Spleen (tissue), 7 donors: Measurements from ENCODE around the gene SUGP2.

Source experiments
- POLR2AphosphoS5 ChIP-seq, 3 donors: sonication (generic); formaldehyde crosslinking; IDR thresholded peaks; one replicate each; pipeline ENCODE4 v1.5.1; 2017; ENCODE audit warnings: antibody characterized with exemption in 3 of 3
- TF ChIP-seq, protein P1 (sequence below), 11 experiments: fragments of 200-600 bp in 7 of 11; fragments of 450-650 bp in 4 of 11; sonication (generic) in 4 of 11; IDR thresholded peaks in 8 of 11; conservative IDR thresholded peaks in 3 of 11; 1 replicate in 7 of 11; 2 replicates in 4 of 11; pipeline versions ENCODE4 v1.4.0 to v1.8.0; 2016 to 2021; ENCODE audit warnings: antibody characterized with exemption in 11 of 11, inconsistent platforms in 4 of 11, mild to moderate bottlenecking in 1 of 11
- donor health status: DM: no; HTN: no; CAD: no; lungs with moderate emphysema.
- donor health status: DM: no; HTN: no; CAD: no.
- donor health status: DM: no; HTN: no; CAD: no.

- TF ChIP-seq, protein P1, sequence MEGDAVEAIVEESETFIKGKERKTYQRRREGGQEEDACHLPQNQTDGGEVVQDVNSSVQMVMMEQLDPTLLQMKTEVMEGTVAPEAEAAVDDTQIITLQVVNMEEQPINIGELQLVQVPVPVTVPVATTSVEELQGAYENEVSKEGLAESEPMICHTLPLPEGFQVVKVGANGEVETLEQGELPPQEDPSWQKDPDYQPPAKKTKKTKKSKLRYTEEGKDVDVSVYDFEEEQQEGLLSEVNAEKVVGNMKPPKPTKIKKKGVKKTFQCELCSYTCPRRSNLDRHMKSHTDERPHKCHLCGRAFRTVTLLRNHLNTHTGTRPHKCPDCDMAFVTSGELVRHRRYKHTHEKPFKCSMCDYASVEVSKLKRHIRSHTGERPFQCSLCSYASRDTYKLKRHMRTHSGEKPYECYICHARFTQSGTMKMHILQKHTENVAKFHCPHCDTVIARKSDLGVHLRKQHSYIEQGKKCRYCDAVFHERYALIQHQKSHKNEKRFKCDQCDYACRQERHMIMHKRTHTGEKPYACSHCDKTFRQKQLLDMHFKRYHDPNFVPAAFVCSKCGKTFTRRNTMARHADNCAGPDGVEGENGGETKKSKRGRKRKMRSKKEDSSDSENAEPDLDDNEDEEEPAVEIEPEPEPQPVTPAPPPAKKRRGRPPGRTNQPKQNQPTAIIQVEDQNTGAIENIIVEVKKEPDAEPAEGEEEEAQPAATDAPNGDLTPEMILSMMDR (IDR thresholded peaks at IDR 0.05 in 8 of 11, conservative IDR thresholded peaks at IDR 0.05 in 3 of 11), result no peak
- no peak for TF ChIP-seq POLR2AphosphoS5 (IDR thresholded peaks at IDR 0.05)
Measured at GRCh38 chr19:18955042-18955441, 78.3 kb downstream of the SUGP2 start.
